HG03159 (cell line): ENCODE measurements around the gene CRIM1.

ENCODE experiments used
- ATAC-seq: cut with Tn5 transposase; IDR thresholded peaks from one replicate; pipeline ENCODE4 v1.9.1; 2021; ENCODE audit warnings: mild to moderate bottlenecking, moderate library complexity; ENCODE audit not compliant: unreplicated experiment

CRIM1 gene

GRCh38 chr2:36597532-36598377 lies 242.2 kb downstream of the CRIM1 start, which contains the start of gene FEZ2:
TSS of gene FEZ2 (minus strand) at chr2:36598168. CDS start at chr2:36598142, 26 bp downstream.
- ATAC-seq = peak; percentile 98
